GM12873 (cell line): ENCODE data around the gene RAB20.

Experiments
- CTCF ChIP-seq: IDR thresholded peaks from 2 replicates; pipeline ENCODE4 v1.5.1; 2012; ENCODE audit warnings: low read depth, mild to moderate bottlenecking, moderate library complexity, low read length, control low read depth; ENCODE audit not compliant: insufficient read depth; ENCODE audit errors: missing control alignments

RAB20 gene, protein sequence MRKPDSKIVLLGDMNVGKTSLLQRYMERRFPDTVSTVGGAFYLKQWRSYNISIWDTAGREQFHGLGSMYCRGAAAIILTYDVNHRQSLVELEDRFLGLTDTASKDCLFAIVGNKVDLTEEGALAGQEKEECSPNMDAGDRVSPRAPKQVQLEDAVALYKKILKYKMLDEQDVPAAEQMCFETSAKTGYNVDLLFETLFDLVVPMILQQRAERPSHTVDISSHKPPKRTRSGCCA

DNA sequence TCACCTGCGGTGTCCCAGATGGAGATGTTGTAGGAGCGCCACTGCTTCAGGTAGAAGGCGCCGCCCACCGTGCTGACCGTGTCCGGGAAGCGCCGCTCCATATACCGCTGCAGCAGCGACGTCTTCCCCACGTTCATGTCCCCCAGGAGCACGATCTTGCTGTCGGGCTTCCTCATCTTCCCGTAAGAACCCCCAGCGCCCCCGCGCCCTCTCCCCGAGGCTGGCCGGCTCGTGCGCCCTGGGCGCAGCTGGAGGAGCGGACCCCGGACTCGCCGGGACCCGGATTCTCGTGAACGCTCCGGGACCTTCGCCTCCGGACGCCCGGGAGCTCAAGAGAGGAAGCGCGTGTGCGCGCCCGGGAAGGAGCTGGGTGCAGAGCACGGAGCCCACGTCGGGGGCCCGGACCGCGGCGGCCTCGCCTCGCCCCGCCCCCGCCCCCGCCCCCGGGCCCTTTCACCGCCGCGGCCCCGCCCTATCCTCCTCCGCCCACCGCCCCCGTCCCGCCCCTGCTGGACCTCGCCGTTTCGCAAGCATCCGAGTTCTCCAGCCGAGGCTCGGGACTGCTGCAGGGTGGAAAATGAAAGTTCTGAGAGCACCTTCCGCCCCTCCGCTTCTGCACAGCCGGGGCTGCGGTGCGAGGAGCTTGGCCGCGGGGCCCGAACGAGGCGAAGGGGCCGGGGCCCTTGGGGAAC, at the start of gene RAB20:
Gene RAB20, minus strand, starts transcription at position 379 of the 692 bp plus-strand sequence. Its CDS starts 203 bp downstream, at position 176.
- no peak for TF ChIP-seq CTCF

GRCh38 chr13:110610955-110611595, 49.6 kb upstream of the RAB20 start:
- no peak for TF ChIP-seq CTCF

DNA sequence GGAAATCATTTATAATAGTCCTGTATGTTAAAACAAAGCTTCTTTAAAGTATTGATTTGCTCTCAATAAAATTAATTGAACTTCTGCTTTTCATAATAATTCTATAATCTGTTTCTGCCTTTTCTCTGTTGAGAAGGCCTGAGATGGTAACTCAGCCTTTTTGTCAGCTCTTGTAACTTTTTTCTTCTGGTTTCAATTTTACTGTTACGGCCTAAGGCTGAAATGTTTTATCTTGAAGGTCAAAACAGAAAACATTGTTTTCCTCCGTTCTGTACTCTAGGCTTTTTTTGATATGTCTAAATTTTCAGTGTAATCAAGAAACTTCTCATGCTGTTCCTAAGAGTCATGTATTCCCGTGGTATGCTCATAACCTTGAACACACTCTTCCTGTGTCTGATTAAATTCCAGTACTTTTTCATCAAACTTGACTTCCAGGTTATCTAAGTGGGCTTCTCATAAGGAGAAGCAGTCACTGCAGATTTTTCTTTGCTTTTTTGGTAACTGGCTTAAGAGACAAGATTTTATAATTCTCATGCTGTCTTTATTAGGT, 46.2 kb upstream of the RAB20 start:
- TF ChIP-seq CTCF: no peak

GRCh38 chr13:110605132-110605531, 43.6 kb upstream of the RAB20 start:
- TF ChIP-seq CTCF: no peak

DNA sequence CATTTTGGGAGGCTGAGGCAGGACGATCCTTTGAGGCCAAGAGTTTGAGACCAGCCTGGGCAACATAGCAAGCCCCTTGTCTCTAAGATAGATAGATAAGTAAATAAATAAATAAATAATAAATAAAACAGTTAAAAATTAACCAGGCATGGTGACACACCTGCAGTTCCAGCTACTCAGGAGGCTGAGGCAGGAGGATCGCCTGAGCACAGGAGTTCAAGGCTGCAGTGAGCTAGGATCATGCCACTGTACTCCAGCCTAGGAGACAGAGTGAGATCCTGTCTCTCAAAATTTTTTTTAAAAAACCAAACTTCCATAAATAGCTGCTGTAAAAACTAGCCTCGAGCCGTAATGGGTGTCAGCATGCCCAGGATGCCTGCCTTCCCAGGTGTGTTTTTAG, 39.5 kb upstream of the RAB20 start:
- TF ChIP-seq CTCF: no peak

GRCh38 chr13:110600261-110600819, 38.8 kb upstream of the RAB20 start:
- no peak for TF ChIP-seq CTCF
